GM19099 (cell line): ENCODE measurements around the gene EHD4.

Experiments
- POLR2A ChIP-seq: IDR thresholded peaks from 3 replicates; pipeline ENCODE4 v1.6.1; 2011; ENCODE audit warnings: low read depth; ENCODE audit not compliant: insufficient read length; ENCODE audit errors: extremely low read depth

EHD4 gene

DNA sequence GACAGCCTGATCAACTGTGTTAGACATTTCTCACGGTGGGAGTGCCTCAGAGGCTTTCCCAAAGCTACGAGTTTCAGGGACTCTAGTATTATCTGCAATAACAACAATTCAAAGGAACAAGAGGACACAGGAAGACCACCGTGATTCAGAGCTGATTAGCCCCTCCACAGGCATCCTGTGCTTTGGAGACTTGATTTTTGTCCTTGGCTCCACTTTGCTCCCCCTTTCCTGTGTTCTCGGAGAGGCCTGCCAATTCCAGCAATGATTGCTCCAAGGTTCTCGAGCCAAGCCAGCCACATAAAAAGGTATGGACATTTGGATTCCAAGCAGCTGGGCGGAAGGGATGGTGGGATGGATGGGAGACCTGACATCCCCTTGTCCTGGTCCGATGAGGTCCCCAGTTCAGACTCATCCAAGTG lies 14.3 kb downstream of the EHD4 start:
- no peak for TF ChIP-seq POLR2A

DNA sequence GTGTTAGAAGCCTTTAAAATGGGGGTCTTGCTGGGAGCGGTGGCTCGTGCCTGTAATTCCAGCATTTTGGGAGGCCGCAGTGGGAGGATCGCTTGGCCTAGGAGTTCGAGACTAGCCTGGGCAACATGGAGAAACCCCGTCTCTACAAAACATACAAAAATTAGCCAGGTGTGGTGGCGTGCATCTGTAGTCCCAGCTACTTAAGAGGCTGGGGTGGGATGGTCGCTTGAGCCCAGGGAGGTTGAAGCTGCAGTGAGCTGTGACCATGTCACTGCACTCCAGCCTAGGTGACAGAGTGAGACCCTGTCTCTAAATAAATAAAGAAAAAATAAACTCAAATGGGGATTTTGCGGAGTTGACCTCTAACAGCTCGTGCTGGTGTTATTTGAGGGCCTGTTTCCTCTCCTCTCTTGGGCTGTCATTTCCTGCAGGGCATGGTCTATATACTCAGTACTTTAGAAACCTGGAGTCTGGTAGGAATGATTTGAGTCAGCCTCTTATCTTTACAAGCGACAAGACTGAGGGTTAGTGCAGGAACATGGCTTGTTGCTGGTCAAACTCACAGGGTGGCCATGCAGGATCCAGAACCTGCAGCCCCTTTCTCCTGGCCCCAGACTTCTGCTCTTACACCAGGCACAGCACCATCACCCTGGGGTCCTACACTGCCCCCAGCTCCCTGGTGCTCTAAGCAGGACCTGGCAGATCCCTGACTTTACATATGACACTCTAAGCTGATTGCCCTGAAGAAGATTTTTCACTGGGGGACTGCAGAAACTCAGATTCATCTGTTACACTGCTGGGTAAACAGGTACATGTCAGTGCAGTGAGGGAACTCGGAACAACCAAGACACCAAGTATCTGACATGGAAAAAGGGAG lies 15.1 kb downstream of the EHD4 start:
- TF ChIP-seq POLR2A, result no peak

DNA sequence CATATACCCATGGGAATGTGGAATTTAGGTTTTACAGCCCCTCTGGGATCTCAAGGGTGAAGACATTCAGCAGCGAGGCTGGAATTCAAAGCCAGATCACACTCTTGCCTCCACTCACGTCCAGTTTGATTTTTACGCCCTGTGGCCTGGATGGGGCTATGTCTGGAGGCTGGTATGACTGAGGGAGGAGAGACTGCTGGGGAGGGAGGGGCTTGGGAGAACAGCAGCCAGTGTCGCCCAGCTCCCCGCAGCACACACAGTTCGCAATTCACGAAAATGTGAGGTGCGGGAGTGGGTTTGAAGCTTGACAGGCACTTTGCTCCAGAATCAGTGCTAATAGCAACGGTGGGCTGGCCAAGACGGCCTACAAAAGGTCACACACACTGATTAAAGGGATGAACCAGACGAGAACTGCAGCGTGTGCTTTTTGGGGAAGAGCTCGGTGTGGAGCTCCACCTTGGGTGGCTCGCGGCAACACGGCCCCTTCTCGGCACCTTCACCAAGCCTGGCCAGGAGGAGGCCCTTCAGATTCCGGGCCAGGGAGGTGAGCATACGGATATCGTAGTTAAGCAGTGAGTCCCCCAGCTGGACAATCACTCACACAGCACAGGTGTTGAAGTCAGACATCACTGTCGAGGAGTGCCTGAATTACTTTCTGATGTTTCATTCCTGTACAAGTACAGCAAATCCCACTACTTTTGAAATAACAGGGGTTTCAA lies 16.4 kb downstream of the EHD4 start:
- no peak for TF ChIP-seq POLR2A

DNA sequence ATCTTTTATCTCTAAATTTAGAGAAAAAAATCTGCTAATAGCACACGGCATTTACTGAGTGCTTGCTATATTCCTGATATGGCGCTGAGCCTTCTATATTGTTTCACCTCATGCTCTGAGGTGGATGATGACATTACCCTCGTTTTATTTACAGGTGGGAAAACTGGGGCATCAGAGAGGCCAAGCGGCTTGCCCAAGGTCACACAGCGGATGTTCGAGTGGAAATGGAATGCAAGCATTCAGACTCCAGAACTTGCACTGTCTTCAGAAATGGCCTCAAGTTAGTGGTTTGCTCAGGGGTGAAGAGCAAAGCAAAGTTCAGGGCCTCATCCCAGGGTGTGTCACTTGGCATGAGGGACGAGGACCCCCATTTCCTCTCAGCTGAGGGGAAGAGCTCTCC lies 17.3 kb downstream of the EHD4 start:
- TF ChIP-seq POLR2A, result no peak

DNA sequence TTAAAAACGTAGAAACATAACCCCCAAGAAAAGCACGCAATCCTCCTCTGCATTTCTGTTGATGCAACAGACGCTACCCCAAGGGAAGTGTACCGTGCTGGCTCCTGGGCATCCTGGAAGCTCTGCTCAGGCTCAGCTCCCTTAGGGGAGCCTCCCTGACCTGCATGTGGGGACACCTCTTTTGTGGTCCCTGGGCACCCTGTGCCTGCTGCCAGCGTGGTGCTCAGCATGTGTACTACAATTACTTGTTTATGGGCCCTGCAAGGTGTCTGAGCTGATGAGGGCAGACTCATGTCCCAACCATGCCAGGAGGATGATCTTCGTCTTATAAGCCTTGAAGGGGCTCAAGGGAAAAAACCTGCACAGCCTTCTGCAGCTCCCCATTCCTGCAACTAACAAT lies 18.3 kb downstream of the EHD4 start:
- no peak for TF ChIP-seq POLR2A

DNA sequence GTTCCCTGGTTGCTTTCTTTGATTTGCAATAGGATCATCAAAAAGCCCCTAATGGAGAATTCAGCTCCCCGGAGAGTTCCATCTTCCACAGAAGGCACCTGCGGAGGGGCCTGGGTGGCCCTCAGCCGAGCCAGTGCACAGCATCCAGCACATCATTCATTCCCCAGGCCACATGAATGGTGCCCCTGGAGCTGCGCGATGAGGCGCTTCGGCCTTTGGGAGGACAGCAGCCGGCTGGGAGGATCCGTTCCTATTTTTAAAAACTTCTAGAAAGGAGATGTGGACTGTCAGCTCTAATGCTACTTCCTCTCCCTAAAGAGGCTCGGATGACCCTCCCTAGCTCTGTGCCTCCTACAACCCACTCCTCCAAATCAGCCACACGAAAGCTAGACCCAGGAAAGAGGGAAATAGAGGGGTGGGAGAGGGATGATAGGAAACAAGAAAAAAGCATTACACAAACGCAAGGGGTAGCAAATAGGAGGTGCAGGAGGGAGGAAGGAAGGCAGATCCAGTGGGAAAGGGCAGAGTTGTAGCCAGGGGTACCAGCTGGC lies 20.3 kb downstream of the EHD4 start:
- no peak for TF ChIP-seq POLR2A

DNA sequence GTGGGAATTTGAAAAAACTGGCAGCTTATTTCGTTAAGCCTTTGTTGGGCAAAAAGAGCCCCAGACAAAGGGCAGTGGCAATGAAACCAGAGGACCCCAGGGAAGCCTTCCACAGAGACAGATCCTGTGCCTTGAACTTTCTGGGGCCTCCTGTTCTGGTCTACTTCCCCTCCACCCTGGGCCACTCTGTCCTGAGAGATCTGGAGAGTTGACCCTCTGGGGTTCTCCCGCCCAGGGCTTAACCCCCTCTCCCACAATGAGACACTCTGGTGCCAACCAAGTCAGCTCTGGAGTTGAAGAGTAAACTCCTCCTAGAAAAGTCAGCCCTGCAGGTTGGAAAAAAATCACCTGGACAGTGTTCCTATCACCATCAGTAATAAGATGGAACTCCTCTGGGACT lies 20.8 kb downstream of the EHD4 start:
- TF ChIP-seq POLR2A, result no peak

DNA sequence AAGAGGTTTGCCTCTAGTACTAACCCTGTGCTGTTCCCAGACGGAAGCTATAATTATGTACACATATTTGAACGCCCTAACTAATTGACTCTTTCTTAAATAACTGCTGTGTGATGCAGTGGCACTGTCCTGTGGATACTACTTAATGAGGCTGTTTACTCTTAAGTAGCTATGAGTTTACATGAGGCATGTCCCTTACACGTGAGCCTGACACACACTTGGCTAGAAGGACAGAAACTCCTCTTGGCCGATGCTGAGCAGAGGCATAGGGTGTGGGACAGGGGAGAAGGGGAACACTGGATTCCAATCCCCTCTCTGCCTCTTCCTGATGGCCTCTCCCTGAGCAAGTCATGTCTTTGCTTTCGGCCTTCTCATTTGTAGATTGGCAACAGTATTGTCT lies 21.9 kb downstream of the EHD4 start:
- no peak for TF ChIP-seq POLR2A

DNA sequence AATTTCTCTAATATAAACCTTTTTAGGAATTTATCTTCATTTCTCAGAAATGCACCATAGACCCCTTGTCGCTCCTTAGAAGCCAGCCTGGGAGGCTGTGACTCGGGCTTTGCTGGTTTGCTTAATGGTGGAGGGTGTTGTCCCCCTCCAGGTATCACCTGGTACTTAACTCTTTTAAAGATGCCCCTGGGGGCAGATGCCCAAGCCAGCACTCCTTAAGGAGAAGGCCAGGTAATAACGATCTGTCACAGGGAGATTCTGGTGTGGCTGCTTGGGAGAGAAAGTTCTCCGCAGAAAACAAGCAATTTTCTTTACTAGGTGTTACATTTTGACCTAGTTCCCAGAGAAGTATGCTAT lies 22.3 kb downstream of the EHD4 start:
- no peak for TF ChIP-seq POLR2A

DNA sequence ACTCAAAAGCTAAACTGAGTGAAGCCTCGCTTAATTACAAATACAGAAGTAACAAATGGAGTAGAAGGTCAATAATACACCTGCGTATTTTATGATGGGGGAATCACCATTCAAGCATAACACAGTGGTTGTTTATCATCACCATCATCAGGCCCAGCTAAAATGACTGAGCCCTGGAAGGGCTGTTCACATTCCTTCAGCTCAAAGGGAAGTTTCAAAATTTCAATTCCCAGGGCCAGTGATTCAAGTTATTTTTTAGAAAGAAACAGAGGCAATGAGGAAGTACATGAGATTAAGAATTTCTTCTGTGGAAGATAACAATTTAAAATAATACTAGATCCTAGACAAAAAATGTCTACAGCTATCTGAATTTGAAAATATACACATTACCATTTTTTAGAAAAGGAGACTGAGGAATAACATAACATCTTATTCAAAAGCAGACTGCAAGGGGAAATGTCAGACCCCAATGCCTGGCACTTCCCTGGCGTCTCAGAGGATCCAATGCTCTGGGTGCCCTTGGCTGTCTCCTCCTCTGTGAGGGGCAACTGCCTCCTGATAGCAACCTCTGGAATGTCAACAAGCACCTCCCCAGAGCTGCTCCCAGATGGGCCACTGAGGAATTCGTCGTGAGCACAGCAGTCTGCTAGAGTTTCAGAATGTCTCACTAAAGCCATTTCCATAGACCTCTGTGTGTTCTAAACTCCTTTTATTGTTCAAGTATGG lies 22.8 kb downstream of the EHD4 start:
- no peak for TF ChIP-seq POLR2A

DNA sequence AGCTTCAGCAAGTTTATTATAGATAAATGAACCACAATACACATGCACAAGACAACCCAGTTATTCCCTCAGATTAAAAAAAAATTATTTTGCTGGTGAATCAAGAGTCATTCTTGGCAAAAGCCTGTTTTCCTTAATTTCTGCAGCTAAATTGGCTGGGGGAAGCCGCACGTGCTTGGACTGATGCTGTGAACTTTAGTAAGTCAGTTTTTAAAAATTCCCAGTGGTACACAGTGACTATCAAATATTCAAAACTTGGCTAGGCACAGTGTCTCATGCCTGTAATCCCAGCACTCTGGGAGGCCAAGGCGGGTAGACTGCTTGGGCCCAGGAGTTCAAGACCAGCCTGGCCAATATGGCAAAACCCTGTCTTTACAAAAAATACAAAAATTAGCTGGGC lies 23.9 kb downstream of the EHD4 start:
- TF ChIP-seq POLR2A, result no peak

DNA sequence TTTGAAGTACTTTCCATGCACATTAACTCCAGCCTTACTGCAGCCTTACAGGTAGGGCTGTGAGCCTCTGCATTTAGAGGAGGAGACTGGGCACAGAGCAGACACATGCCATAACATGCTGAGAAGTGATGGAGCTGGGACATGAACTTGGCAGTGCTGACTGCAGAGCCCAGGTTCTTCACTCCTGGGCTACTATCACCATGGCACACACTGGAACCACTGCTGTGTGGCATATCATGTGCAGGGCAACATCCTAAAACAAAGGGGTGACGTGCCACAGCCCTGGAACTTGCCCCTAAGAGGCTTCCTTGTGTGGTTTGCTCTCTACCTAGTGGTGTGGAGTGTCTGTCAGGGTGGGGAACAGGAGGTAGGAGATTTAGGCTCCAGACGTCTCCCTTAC lies 25.4 kb downstream of the EHD4 start:
- no peak for TF ChIP-seq POLR2A

DNA sequence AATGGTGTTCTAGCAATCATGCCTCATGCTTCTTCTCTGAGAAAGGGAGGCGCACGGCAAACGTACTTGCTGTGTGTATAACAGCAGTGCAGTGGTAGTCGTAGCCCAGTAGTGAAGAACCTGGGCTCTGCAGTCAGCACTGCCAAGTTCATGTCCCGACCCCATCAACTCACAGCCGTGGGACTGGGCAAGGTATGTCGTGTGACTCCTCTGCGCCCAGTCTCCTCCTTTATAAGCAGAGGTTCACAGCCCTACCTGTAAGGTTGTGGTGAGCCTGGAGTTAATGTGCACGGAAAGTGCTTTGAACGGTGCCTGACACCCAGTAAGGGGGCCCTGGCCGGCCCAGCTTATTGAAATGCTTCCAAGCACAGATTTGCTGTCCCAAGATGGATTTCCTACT lies 26.6 kb downstream of the EHD4 start:
- TF ChIP-seq POLR2A, result no peak

DNA sequence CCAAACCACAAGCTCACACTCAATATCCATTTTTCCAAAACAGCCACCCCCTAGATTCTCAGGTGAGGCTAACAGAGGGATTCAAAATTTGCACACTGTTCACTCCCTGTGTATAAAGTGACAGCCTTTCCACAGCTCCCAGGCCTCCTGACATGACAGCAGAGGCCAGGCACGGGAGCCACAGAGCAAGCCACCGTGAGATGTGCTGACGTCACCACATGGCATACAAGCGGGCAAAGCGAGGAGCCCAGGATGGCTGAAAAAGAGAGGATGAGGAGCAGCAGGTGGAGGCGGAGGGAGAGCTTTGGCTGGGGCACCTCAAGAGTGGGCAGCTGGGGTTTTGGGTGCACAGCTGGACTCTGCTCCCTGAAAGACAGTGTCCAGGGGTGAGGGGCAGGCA lies 27.1 kb downstream of the EHD4 start:
- TF ChIP-seq POLR2A, result no peak

DNA sequence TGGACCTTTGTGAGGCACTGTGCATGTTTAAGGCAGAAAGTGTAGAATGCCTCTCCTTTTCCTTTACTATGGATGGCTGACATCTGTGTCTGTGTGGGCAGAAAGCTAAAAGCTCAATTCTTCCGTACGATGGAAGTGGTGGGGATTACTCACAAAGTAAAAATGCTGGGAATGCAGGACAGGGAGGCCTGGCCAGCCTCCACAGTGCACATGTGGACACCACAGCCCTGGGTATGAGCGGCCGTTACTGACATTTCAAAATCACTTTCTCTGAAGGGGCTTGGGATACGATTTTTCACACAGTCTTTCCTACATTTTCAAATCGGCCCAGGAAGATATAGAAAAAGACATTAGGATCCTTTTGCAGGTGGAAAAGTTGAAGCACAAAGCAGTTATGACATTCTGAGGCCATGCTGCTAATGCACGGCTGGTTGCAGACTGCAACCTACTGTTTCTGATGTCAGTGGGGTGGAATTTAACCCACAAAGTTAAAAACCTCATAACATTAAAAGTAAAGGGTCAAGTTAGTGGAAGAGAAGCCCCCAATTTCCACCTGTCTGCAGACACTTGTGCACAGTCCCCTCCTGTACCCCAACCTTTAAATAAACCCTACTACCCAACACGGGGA lies 27.9 kb downstream of the EHD4 start:
- no peak for TF ChIP-seq POLR2A

DNA sequence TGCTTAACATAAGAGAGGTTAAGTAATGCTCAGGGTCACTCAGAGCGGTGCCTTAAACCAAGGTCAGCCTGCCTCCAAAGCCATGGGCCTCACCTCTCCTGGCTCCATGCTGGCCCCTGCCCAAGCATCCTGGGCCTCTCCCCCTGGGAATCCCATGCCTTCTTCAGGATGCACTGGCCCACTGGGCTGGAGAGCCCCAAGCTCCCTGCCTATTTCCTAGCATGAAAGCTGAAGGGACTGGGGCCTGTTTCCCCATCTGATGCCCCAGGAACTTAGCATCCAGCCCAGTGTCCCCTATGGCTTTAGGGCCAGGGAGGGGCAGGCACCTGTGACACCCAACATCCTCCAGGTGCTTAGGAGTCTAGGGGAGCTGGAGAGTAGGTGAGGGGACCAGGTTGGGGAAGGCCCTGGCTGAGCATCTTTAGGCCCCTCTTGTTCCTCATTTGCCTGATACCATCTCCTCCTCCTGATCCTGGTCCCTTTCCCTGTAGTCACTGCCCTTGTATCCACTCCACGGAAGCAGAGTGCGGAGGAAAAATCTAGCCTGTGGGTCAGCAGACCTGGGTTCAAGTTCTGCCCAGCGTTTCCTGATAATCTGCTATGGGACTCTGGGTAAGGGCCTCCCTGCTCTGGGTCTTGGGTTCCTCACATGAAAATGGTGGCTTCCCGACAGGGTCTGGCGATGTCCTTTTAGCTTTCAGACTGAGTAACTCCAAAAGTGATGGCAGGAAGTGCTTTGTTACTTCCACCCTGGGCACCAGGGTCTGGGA lies 28.6 kb downstream of the EHD4 start:
- TF ChIP-seq POLR2A, result no peak
